Measurements from ENCODE around the gene FARP1.

- TF ChIP-seq ESRRA (CRISPR knock-in tag; IDR thresholded peaks at IDR 0.05; ENCODE audit: borderline replicate concordance) = no peak
- no peak for TF ChIP-seq CTCF (IDR thresholded peaks at IDR 0.05)
- no peak for TF ChIP-seq ATF1 (CRISPR knock-in tag; IDR thresholded peaks at IDR 0.05)
- no peak for TF ChIP-seq FOXJ3 (CRISPR knock-in tag; IDR thresholded peaks at IDR 0.05; ENCODE audit: borderline replicate concordance)
- TF ChIP-seq, protein P1, sequence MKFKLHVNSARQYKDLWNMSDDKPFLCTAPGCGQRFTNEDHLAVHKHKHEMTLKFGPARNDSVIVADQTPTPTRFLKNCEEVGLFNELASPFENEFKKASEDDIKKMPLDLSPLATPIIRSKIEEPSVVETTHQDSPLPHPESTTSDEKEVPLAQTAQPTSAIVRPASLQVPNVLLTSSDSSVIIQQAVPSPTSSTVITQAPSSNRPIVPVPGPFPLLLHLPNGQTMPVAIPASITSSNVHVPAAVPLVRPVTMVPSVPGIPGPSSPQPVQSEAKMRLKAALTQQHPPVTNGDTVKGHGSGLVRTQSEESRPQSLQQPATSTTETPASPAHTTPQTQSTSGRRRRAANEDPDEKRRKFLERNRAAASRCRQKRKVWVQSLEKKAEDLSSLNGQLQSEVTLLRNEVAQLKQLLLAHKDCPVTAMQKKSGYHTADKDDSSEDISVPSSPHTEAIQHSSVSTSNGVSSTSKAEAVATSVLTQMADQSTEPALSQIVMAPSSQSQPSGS (CRISPR knock-in tag; IDR thresholded peaks at IDR 0.05; ENCODE audit: borderline replicate concordance, low read depth) = no peak
- no peak for TF ChIP-seq NR3C1 (CRISPR knock-in tag; conservative IDR thresholded peaks at IDR 0.05; ENCODE audit: low read depth)
- no peak for TF ChIP-seq RELA (CRISPR knock-in tag; IDR thresholded peaks at IDR 0.05; ENCODE audit: borderline replicate concordance)
- no peak for TF ChIP-seq SP1 (CRISPR knock-in tag; conservative IDR thresholded peaks at IDR 0.05)
- TF ChIP-seq ATF3 (CRISPR knock-in tag; conservative IDR thresholded peaks at IDR 0.05) = no peak
- TF ChIP-seq ZNF232 (CRISPR knock-in tag; IDR thresholded peaks at IDR 0.05) = no peak
- TF ChIP-seq TEAD4 (CRISPR knock-in tag; IDR thresholded peaks at IDR 0.05) = no peak
- TF ChIP-seq ERG (CRISPR knock-in tag; IDR thresholded peaks at IDR 0.05) = no peak
- TF ChIP-seq PRDM15 (CRISPR knock-in tag; IDR thresholded peaks at IDR 0.05) = no peak
- no peak for TF ChIP-seq STAT6 (CRISPR knock-in tag; conservative IDR thresholded peaks at IDR 0.05; ENCODE audit: low read depth)
These were observed 45.1 kb upstream of the FARP1 start for GRCh38 chr13:98097749-98098148.

All from WTC11 (cell line).